Measurements from ENCODE around the gene VWCE. TPM values are rescaled to one million over a fixed set of nuclear protein-coding genes. Genes with fewer than 3 reads are reported as not detected.

VWCE gene
- polyA plus RNA-seq, 1 of the 3 experiments (the other 2 are of a cell fraction) = 5.0 TPM

DNA sequence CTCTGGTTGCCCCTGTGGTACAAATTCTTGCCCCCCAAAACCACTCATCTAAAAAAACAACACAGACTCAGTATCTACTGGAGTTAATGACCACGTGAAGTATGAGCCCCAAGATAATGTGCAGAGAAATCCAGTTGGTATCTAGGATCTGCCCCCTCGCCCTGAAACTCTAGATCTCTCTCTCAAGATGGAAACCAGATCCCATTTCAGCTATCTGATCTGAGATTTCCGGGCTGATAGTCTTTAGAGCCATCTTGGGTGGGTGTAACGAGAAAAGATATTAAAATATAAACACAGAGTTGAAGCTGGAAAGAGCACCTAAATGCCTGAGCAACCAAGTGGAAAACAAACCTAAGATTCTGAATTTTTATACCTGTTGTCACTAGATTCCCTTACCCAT is 14.0 kb upstream of the VWCE start (continued):
- TF ChIP-seq, protein P1, sequence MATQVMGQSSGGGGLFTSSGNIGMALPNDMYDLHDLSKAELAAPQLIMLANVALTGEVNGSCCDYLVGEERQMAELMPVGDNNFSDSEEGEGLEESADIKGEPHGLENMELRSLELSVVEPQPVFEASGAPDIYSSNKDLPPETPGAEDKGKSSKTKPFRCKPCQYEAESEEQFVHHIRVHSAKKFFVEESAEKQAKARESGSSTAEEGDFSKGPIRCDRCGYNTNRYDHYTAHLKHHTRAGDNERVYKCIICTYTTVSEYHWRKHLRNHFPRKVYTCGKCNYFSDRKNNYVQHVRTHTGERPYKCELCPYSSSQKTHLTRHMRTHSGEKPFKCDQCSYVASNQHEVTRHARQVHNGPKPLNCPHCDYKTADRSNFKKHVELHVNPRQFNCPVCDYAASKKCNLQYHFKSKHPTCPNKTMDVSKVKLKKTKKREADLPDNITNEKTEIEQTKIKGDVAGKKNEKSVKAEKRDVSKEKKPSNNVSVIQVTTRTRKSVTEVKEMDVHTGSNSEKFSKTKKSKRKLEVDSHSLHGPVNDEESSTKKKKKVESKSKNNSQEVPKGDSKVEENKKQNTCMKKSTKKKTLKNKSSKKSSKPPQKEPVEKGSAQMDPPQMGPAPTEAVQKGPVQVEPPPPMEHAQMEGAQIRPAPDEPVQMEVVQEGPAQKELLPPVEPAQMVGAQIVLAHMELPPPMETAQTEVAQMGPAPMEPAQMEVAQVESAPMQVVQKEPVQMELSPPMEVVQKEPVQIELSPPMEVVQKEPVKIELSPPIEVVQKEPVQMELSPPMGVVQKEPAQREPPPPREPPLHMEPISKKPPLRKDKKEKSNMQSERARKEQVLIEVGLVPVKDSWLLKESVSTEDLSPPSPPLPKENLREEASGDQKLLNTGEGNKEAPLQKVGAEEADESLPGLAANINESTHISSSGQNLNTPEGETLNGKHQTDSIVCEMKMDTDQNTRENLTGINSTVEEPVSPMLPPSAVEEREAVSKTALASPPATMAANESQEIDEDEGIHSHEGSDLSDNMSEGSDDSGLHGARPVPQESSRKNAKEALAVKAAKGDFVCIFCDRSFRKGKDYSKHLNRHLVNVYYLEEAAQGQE (IDR thresholded peaks at IDR 0.05; ENCODE audit: low read depth, low read length) = no peak
- TF ChIP-seq MXI1 (IDR thresholded peaks at IDR 0.05; ENCODE audit: low read depth, low read length) (no peak), GABPA (IDR thresholded peaks at IDR 0.05; ENCODE audit: low read depth) (no peak)

DNA sequence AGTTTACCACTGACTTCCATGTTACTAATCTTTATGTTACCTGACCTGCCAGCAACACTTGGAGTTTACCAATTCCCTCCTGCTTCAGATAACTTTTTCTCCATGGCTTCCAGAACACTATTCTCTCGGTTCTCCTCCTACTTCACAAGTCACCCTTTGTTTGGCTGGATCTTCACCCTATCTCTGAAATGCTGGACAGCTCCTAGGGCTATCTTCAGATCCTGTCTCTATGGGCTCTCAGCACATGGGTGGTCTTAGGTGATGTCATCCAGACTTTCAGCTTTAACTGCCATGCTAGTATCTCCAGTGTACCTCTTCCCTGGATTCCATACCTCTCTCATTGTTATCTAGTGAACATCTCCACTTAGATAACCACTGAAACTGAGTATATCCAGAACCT is 12.2 kb upstream of the VWCE start:
- DNase-seq = no peak
- no peaks in the 10 kb centered on the region for H3K9me2 ChIP-seq
- no peaks in the 10 kb centered on the region for H3K9me3 ChIP-seq
- H3K79me2 ChIP-seq (ENCODE audit: insufficient read depth) = no peaks in the 10 kb centered on the region; the same call in 1 of the 2 replicates
- ChIA-PET POLR2A (interaction anchor here (0.9 kb wide), 1 partner anchor 122 kb away, joined by 3 read pairs; the partner anchor contains the start of genes CPSF7 and SDHAF2), CTCF (interaction anchor here (1.9 kb wide), 1 partner anchor 29 kb away, joined by 4 read pairs; no protein-coding TSS in a partner anchor)
- no peaks in the 10 kb centered on the region for H3F3A ChIP-seq (replicated peaks; ENCODE audit: insufficient read depth)
- H3K4me1 ChIP-seq (ENCODE audit: control insufficient read depth in 1 of 2, insufficient read depth in 2 of 2, low read depth in 1 of 2, low read length in 1 of 2) = no peaks in the 10 kb centered on the region
- H3K27ac ChIP-seq (ENCODE audit: low read depth in 2 of 2, low read length in 1 of 2) = no peak overlapping the region
- no peak overlapping the region for H2AFZ ChIP-seq (ENCODE audit: low read depth)
- no peaks in the 10 kb centered on the region for H3K27me3 ChIP-seq (ENCODE audit: insufficient read depth)
- no peak overlapping the region for H3K9ac ChIP-seq
- H4K20me1 ChIP-seq (ENCODE audit: insufficient read depth) = no peaks in the 10 kb centered on the region
- peaks cover 60 to 88% of the 10 kb centered on the region in 2 experiments for H3K36me3 ChIP-seq (replicated peaks in 1 of 2; ENCODE audit: control insufficient read depth in 1 of 2, insufficient read depth in 2 of 2, low read length in 1 of 2)
- TF ChIP-seq, protein P1 (IDR thresholded peaks at IDR 0.05; ENCODE audit: low read depth, low read length) = peak; percentile 85
- TF ChIP-seq FOXJ3 (CRISPR knock-in tag; IDR thresholded peaks at IDR 0.05) = no peak
- H3K4me3 ChIP-seq (ENCODE audit: low read depth in 2 of 2, low read length in 1 of 2) = no peak overlapping the region
- H3K4me2 ChIP-seq = no peak overlapping the region
- WGBS (ENCODE audit: low lambda C conversion rate) = 95% methylated on average over 1 of the region's 1 CpG

DNA sequence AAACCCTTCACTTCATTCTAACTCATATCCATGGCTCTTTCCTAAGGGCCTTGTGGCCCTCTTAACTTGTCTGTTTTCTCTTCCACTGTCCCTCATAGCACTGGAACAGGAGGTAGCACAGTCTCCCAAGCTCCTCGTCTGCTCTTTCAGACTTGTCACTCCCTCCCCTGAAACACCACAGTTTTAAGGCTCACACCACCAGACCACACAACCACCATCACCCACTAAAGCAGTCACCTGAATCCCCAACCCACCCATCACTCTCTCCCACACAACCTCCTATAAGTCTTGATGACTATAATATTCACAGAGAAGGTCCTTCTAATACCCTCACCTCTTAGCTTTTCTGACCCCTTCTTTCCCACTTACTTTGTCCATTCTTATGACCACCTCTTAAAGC is 11.1 kb upstream of the VWCE start:
- H3K9me3 ChIP-seq = no peaks in the 10 kb centered on the region
- no peaks in the 10 kb centered on the region for H4K20me1 ChIP-seq (ENCODE audit: insufficient read depth)
- H2AFZ ChIP-seq (ENCODE audit: low read depth) = no peak overlapping the region
- H3K36me3 ChIP-seq (replicated peaks in 1 of 2; ENCODE audit: control insufficient read depth in 1 of 2, insufficient read depth in 2 of 2, low read length in 1 of 2) = peaks cover 58 to 88% of the 10 kb centered on the region in 2 experiments
- TF ChIP-seq, protein P2, sequence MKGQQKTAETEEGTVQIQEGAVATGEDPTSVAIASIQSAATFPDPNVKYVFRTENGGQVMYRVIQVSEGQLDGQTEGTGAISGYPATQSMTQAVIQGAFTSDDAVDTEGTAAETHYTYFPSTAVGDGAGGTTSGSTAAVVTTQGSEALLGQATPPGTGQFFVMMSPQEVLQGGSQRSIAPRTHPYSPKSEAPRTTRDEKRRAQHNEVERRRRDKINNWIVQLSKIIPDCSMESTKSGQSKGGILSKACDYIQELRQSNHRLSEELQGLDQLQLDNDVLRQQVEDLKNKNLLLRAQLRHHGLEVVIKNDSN (IDR thresholded peaks at IDR 0.05; ENCODE audit: borderline replicate concordance, low read depth) = no peak
- TF ChIP-seq ELF1 (IDR thresholded peaks at IDR 0.05) (no peak), RFX5 (IDR thresholded peaks at IDR 0.05; ENCODE audit: low read length) (no peak), FOSL2 (IDR thresholded peaks at IDR 0.05; ENCODE audit: borderline replicate concordance, low read depth) (no peak), CHD2 (IDR thresholded peaks at IDR 0.05; ENCODE audit: low read length, partially characterized antibody) (no peak), TCF12 (IDR thresholded peaks at IDR 0.05) (no peak), GATA2 (CRISPR knock-in tag; IDR thresholded peaks at IDR 0.05) (no peak), NFIC (IDR thresholded peaks at IDR 0.05; ENCODE audit: borderline replicate concordance) (no peak), SMC3 (IDR thresholded peaks at IDR 0.05; ENCODE audit: low read depth, low read length) (no peak), TEAD4 (IDR thresholded peaks at IDR 0.05; ENCODE audit: borderline replicate concordance, insufficient read depth) (no peak)
- TF ChIP-seq, protein P3, sequence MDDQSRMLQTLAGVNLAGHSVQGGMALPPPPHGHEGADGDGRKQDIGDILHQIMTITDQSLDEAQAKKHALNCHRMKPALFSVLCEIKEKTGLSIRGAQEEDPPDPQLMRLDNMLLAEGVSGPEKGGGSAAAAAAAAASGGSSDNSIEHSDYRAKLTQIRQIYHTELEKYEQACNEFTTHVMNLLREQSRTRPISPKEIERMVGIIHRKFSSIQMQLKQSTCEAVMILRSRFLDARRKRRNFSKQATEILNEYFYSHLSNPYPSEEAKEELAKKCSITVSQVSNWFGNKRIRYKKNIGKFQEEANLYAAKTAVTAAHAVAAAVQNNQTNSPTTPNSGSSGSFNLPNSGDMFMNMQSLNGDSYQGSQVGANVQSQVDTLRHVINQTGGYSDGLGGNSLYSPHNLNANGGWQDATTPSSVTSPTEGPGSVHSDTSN (IDR thresholded peaks at IDR 0.05) = no peak
- H3K27ac ChIP-seq (ENCODE audit: low read depth in 2 of 2, low read length in 1 of 2) = no peak overlapping the region
- H3K4me3 ChIP-seq (ENCODE audit: low read depth in 2 of 2, low read length in 1 of 2) = no peak overlapping the region
- ChIA-PET CTCF (no interaction called here), POLR2A (no interaction called here)
- H3K79me2 ChIP-seq (ENCODE audit: insufficient read depth) = no peaks in the 10 kb centered on the region
- H3K27me3 ChIP-seq (ENCODE audit: insufficient read depth) = no peaks in the 10 kb centered on the region
- no peaks in the 10 kb centered on the region for H3K4me1 ChIP-seq (ENCODE audit: control insufficient read depth in 1 of 2, insufficient read depth in 2 of 2, low read depth in 1 of 2, low read length in 1 of 2)
- no peak overlapping the region for H3K9ac ChIP-seq
- no peak overlapping the region for H3K4me2 ChIP-seq
- H3F3A ChIP-seq (replicated peaks; ENCODE audit: insufficient read depth) = no peaks in the 10 kb centered on the region
- no peaks in the 10 kb centered on the region for H3K9me2 ChIP-seq
- WGBS (ENCODE audit: low lambda C conversion rate) = 100% methylated on average over 1 of the region's 1 CpG
- DNase-seq = no peak
